Measurements from ENCODE around the gene UROC1. TPM values are rescaled to one million over a fixed set of nuclear protein-coding genes. Genes with fewer than 3 reads are reported as not detected.

Gene UROC1
- total and polyA plus RNA-seq, 9 of the 15 experiments (the other 6 are each of a cell fraction or from before 2014, with no cell fraction given), result not detected

DNA sequence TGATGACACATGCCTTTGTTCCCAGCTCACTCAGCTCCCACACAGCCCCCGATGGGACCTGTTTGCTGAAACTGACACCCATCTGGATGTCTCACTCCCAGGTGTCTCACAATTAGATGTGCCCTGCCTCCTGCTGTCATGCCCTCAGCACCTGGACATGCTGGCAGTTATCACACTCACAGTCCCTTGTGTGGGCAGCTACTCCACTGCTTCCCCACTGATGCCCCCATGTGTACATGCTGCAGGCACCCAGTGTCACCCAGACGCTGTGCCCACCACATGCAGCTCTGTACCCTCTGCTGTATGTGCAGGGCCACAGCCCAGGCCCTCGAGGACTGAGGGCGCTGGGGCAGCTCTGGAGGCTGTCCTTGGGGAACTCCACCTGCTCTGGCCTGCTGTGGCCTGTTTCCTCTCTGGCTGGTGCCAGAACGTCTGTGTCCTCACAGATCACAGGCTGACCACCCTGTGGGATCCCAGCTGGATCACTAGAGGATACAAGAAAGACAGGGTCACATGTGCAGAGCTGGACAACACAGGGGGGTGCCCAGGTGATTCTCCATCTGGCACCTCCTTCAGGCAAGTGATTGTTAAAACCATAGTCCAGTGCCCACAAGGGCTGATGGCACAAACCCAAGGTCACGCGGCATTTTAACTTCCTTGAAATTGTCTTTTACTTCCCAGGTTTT is 27.2 kb upstream of the UROC1 start (continued):
- TF ChIP-seq, protein P1, sequence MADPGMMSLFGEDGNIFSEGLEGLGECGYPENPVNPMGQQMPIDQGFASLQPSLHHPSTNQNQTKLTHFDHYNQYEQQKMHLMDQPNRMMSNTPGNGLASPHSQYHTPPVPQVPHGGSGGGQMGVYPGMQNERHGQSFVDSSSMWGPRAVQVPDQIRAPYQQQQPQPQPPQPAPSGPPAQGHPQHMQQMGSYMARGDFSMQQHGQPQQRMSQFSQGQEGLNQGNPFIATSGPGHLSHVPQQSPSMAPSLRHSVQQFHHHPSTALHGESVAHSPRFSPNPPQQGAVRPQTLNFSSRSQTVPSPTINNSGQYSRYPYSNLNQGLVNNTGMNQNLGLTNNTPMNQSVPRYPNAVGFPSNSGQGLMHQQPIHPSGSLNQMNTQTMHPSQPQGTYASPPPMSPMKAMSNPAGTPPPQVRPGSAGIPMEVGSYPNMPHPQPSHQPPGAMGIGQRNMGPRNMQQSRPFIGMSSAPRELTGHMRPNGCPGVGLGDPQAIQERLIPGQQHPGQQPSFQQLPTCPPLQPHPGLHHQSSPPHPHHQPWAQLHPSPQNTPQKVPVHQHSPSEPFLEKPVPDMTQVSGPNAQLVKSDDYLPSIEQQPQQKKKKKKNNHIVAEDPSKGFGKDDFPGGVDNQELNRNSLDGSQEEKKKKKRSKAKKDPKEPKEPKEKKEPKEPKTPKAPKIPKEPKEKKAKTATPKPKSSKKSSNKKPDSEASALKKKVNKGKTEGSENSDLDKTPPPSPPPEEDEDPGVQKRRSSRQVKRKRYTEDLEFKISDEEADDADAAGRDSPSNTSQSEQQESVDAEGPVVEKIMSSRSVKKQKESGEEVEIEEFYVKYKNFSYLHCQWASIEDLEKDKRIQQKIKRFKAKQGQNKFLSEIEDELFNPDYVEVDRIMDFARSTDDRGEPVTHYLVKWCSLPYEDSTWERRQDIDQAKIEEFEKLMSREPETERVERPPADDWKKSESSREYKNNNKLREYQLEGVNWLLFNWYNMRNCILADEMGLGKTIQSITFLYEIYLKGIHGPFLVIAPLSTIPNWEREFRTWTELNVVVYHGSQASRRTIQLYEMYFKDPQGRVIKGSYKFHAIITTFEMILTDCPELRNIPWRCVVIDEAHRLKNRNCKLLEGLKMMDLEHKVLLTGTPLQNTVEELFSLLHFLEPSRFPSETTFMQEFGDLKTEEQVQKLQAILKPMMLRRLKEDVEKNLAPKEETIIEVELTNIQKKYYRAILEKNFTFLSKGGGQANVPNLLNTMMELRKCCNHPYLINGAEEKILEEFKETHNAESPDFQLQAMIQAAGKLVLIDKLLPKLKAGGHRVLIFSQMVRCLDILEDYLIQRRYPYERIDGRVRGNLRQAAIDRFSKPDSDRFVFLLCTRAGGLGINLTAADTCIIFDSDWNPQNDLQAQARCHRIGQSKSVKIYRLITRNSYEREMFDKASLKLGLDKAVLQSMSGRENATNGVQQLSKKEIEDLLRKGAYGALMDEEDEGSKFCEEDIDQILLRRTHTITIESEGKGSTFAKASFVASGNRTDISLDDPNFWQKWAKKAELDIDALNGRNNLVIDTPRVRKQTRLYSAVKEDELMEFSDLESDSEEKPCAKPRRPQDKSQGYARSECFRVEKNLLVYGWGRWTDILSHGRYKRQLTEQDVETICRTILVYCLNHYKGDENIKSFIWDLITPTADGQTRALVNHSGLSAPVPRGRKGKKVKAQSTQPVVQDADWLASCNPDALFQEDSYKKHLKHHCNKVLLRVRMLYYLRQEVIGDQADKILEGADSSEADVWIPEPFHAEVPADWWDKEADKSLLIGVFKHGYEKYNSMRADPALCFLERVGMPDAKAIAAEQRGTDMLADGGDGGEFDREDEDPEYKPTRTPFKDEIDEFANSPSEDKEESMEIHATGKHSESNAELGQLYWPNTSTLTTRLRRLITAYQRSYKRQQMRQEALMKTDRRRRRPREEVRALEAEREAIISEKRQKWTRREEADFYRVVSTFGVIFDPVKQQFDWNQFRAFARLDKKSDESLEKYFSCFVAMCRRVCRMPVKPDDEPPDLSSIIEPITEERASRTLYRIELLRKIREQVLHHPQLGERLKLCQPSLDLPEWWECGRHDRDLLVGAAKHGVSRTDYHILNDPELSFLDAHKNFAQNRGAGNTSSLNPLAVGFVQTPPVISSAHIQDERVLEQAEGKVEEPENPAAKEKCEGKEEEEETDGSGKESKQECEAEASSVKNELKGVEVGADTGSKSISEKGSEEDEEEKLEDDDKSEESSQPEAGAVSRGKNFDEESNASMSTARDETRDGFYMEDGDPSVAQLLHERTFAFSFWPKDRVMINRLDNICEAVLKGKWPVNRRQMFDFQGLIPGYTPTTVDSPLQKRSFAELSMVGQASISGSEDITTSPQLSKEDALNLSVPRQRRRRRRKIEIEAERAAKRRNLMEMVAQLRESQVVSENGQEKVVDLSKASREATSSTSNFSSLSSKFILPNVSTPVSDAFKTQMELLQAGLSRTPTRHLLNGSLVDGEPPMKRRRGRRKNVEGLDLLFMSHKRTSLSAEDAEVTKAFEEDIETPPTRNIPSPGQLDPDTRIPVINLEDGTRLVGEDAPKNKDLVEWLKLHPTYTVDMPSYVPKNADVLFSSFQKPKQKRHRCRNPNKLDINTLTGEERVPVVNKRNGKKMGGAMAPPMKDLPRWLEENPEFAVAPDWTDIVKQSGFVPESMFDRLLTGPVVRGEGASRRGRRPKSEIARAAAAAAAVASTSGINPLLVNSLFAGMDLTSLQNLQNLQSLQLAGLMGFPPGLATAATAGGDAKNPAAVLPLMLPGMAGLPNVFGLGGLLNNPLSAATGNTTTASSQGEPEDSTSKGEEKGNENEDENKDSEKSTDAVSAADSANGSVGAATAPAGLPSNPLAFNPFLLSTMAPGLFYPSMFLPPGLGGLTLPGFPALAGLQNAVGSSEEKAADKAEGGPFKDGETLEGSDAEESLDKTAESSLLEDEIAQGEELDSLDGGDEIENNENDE (IDR thresholded peaks at IDR 0.05; ENCODE audit: low read depth, low read length), result no peak
- no peak for TF ChIP-seq ETV1 (tag; conservative IDR thresholded peaks at IDR 0.05; ENCODE audit: low read depth)
- TF ChIP-seq, protein P2, sequence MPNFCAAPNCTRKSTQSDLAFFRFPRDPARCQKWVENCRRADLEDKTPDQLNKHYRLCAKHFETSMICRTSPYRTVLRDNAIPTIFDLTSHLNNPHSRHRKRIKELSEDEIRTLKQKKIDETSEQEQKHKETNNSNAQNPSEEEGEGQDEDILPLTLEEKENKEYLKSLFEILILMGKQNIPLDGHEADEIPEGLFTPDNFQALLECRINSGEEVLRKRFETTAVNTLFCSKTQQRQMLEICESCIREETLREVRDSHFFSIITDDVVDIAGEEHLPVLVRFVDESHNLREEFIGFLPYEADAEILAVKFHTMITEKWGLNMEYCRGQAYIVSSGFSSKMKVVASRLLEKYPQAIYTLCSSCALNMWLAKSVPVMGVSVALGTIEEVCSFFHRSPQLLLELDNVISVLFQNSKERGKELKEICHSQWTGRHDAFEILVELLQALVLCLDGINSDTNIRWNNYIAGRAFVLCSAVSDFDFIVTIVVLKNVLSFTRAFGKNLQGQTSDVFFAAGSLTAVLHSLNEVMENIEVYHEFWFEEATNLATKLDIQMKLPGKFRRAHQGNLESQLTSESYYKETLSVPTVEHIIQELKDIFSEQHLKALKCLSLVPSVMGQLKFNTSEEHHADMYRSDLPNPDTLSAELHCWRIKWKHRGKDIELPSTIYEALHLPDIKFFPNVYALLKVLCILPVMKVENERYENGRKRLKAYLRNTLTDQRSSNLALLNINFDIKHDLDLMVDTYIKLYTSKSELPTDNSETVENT (CRISPR knock-in tag; IDR thresholded peaks at IDR 0.05), result no peak
- no peak for TF ChIP-seq CEBPG (CRISPR knock-in tag; IDR thresholded peaks at IDR 0.05)
- TF ChIP-seq CEBPG (tag; conservative IDR thresholded peaks at IDR 0.05 in 1 of 2, IDR thresholded peaks at IDR 0.05 in 1 of 2), result no peak
- TF ChIP-seq GABPB1 (CRISPR knock-in tag; IDR thresholded peaks at IDR 0.05), result no peak
- no peak for TF ChIP-seq ZNF583 (CRISPR knock-in tag; IDR thresholded peaks at IDR 0.05)
- no peak for TF ChIP-seq MYNN (IDR thresholded peaks at IDR 0.05)
- TF ChIP-seq MYNN (CRISPR knock-in tag; IDR thresholded peaks at IDR 0.05), result no peak
- TF ChIP-seq, protein P3, sequence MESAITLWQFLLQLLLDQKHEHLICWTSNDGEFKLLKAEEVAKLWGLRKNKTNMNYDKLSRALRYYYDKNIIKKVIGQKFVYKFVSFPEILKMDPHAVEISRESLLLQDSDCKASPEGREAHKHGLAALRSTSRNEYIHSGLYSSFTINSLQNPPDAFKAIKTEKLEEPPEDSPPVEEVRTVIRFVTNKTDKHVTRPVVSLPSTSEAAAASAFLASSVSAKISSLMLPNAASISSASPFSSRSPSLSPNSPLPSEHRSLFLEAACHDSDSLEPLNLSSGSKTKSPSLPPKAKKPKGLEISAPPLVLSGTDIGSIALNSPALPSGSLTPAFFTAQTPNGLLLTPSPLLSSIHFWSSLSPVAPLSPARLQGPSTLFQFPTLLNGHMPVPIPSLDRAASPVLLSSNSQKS (CRISPR knock-in tag; IDR thresholded peaks at IDR 0.05), result no peak
- no peak for TF ChIP-seq KLF10 (CRISPR knock-in tag; IDR thresholded peaks at IDR 0.05)
- no peak for TF ChIP-seq ILF3 (IDR thresholded peaks at IDR 0.05; ENCODE audit: borderline replicate concordance)
- no peak for TF ChIP-seq GATAD2A (IDR thresholded peaks at IDR 0.05)
